Fibroblast of lung (primary cell): ENCODE results near the gene GPR155.
"Not testable (repeated sequence)": the region's sequence is repeated elsewhere in the genome, so short reads cannot be mapped to it uniquely, and the experiment has no call there.

Source experiments
- CTCF ChIP-seq, 2 donors: IDR thresholded peaks in 1 of 2; conservative IDR thresholded peaks in 1 of 2; 1 replicate in 1 of 2; 2 replicates in 1 of 2; pipeline ENCODE4 v1.5.1; 2011 to 2012; ENCODE audit warnings: low read length in 2 of 2, control low read depth in 1 of 2, inconsistent platforms in 1 of 2, low read depth in 1 of 2, mild to moderate bottlenecking in 1 of 2
- EZH2 ChIP-seq: IDR thresholded peaks from 2 replicates; pipeline ENCODE4 v1.5.1; 2012; ENCODE audit warnings: low read length, control low read depth, mild to moderate bottlenecking; ENCODE audit errors: missing control alignments

- not testable (repeated sequence) for TF ChIP-seq EZH2; CTCF (conservative IDR thresholded peaks at IDR 0.05 in 1 of 2, IDR thresholded peaks at IDR 0.05 in 1 of 2; ENCODE audit: low read depth in 1 of 2, low read length in 2 of 2)
Measured at GRCh38 chr2:174485045-174485444, 1.8 kb downstream of the GPR155 start.
